Colonic mucosa (tissue), 4 donors: Measurements from ENCODE around the gene NECAB3. TPM values are rescaled to one million over a fixed set of nuclear protein-coding genes. Genes with fewer than 3 reads are reported as not detected.

Experiments
- DNase-seq: peaks from one replicate; pipeline ENCODE4 v3.0.0-alpha.2; 2020
- H3K27ac ChIP-seq: fragments of 200-600 bp; one replicate; pipeline ENCODE4 v1.8.0; 2021
- H3K27me3 ChIP-seq: fragments of 200-600 bp; one replicate; pipeline ENCODE4 v1.8.0; 2021
- H3K36me3 ChIP-seq: fragments of 200-600 bp; one replicate; pipeline ENCODE4 v1.8.0; 2021
- H3K4me1 ChIP-seq: fragments of 200-600 bp; one replicate; pipeline ENCODE4 v1.8.0; 2021; ENCODE audit warnings: mild to moderate bottlenecking
- H3K4me3 ChIP-seq: fragments of 200-600 bp; one replicate; pipeline ENCODE4 v1.8.0; 2021
- H3K9ac ChIP-seq, 2 donors: one replicate each; pipeline ENCODE4 v1.7.0; 2013; ENCODE audit warnings: control low read depth in 2 of 2, low read depth in 2 of 2, low read length in 2 of 2
- H3K9me3 ChIP-seq: fragments of 200-600 bp; one replicate; pipeline ENCODE4 v1.8.0; 2021
- intact Hi-C: fragments of 100-400 bp; cut with DNase I; formaldehyde crosslinking; loops from one replicate; pipeline ENCODE4 v1.14.1; 2022
- total RNA-seq, 2 donors: library from RNA; stranded (reverse); fragmentation: NEBNext Ultra II Directional in 1 of 2; extraction: Animal tissue kit (Norgen Biotek cat#: 25700) in 1 of 2; gene quantifications; one replicate each; pipeline ENCODE4 v1.2.1, GENCODE V29; 2021
- TF ChIP-seq, protein P1 (sequence below): fragments of 200-600 bp; IDR thresholded peaks from one replicate; pipeline ENCODE4 v1.8.0; 2022; ENCODE audit warnings: antibody characterized with exemption, mild to moderate bottlenecking
- donor health status: healthy.
- donor health status: DM: no; HTN: no; CAD: no.
- donor health status: DM: no; HTN: no; CAD: no.

NECAB3 gene
- total RNA-seq, 2 donors from 2014 or later: 30.3 to 61.3 TPM

DNA sequence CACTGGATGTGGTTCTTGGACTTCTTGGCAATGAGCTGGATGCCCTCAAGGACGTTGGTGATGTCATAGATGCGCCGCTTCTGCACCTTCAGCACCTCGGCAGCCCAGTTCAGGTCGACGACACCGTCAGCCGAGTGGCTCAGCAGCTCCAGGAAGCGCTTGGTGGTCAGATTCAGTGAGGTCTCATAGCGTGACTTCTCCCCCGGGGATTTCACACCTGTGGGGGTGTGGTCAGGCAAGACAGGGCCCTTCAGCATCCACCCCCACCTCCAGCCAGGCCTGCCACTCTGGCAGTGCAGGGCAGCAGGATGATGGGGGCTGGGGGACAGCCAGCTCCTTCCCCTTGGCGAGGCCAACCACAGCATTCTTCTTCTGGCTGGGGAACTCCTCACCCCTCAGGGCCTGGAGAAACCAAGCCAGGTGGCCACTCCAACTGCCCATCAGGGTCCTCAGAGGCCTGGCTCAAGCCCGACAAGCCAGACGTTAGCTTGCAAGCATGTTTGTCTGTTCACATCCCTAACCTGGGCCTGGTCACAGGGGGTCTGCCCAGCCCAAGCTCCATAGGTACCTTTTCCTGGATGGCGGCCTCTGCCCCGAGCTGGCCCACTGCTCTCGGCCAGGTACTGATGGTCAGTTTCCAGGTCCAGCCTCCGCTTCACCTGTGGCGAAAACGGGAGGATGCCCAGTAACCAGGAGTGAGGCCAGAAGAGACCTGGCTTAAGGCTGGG is 5.7 kb upstream of the NECAB3 start:
- no peak overlapping the region for H3K4me3 ChIP-seq
- DNase-seq: no peak
- H3K36me3 ChIP-seq: no peaks in the 10 kb centered on the region
- no peak overlapping the region for H3K9ac ChIP-seq
- H3K27ac ChIP-seq: no peak overlapping the region
- H3K27me3 ChIP-seq: no peaks in the 10 kb centered on the region
- TF ChIP-seq, protein P1, sequence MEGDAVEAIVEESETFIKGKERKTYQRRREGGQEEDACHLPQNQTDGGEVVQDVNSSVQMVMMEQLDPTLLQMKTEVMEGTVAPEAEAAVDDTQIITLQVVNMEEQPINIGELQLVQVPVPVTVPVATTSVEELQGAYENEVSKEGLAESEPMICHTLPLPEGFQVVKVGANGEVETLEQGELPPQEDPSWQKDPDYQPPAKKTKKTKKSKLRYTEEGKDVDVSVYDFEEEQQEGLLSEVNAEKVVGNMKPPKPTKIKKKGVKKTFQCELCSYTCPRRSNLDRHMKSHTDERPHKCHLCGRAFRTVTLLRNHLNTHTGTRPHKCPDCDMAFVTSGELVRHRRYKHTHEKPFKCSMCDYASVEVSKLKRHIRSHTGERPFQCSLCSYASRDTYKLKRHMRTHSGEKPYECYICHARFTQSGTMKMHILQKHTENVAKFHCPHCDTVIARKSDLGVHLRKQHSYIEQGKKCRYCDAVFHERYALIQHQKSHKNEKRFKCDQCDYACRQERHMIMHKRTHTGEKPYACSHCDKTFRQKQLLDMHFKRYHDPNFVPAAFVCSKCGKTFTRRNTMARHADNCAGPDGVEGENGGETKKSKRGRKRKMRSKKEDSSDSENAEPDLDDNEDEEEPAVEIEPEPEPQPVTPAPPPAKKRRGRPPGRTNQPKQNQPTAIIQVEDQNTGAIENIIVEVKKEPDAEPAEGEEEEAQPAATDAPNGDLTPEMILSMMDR: no peak
- peaks cover 9% of the 10 kb centered on the region for H3K4me1 ChIP-seq
- intact Hi-C loops: no loop called here
- H3K9me3 ChIP-seq: no peaks in the 10 kb centered on the region

DNA sequence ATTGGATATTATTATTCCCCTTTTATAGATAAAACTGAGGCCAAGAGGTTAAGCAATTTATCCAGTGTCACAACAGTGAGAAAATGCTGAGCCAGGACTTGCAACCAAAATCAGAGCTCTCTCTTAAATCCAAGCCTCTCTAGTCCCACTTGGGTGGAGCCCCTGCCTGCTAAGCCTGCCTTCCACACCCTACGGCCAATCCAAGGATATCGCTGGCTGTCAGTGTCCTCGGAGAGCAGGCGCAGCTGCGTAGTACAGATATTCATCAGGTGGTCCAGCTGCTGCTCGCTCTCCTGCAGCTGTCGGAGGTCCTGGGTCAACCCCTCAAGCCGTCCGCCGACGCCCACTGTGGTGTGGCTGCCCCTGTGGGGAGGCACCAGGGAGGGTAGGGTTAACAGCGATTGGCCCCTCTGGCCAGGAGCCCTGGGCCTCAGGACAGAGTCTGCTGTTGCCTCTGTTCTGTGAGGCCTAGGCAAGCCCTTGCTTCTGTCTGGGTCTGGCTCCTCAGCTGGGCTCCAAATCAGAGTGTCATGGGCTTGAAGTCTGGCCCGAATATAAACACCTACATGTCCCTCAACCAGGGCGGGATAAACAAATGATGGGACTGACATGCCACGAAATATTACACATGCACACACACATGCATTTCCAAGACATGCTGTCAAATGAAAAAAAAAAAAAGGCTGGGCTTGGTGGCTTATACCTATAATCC is 3.9 kb upstream of the NECAB3 start:
- no peak overlapping the region for H3K9ac ChIP-seq
- no peaks in the 10 kb centered on the region for H3K27me3 ChIP-seq
- H3K4me1 ChIP-seq: peaks cover 12% of the 10 kb centered on the region
- H3K36me3 ChIP-seq: no peaks in the 10 kb centered on the region
- intact Hi-C loops: no loop called here
- H3K4me3 ChIP-seq: no peak overlapping the region
- H3K27ac ChIP-seq: no peak overlapping the region
- no peaks in the 10 kb centered on the region for H3K9me3 ChIP-seq
- TF ChIP-seq, protein P1: no peak
- DNase-seq: no peak

DNA sequence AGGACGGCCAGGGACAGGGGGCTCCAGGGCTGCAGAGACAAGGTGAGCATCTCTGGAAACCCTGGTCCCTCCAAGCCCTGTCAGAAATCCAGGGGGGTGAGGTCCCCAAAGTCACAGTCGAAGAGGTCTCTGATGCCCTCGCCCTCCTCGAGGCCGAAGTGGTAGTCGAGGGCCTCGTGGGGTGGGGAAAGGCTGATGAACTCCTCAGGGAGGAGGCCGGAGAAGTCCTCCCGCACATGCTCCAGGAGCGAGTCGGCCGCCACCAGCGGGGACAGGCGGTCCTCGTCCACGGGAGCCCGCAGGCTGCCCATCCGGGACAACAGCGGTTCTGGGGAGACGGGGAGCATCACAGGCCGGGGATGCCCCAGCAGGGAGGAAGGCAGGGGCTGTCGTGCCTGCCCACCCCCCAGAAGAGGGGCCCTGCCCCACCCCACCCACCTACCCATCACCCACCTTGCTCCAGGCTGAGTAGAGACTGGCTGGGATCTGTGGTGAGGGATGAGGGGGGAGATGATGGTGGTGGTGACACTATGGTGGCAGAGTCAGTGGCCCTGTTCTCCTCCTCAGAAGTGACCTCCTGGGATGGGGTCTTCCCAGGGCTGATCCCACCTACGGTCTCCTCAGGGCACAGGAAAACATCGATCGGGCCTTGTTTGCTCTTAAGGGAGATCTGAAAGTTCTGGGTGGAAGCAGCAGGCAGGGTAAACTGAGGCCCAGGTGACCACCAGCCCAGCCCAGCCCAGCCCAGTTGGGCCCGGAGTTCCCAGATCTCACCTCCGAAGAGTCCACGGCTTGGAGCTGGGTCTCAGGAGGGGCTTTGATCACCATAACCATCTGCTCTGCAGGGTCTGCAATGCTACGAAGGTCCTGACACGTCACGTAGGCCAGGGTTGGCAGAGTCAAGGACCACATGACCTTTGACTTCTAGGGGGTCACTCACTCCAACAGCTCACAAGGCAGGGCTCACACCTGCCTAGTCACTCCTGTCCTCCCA is 2.7 kb upstream of the NECAB3 start:
- H3K4me1 ChIP-seq: peaks cover 16% of the 10 kb centered on the region
- DNase-seq: no peak
- intact Hi-C loops: no loop called here

DNA sequence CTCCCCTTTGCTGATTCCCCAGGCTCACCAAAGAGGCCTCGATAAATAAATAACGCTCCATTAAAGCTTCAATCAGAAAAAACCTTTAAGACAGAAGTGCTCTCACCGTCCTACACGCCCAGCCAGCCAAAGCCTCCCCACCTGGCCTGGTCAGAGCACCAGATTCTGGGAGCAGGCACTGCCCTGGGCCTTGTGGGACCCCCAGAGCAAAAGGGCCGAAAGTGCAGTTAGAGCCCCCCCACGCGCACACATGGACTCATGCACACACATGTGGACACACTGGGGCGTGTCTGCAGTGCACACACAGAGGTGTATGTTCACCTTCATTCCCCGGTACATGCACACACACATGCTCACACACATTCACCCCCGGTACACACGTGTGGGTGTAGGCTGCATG is 1.9 kb upstream of the NECAB3 start:
- Histone ChIP-seq H3K9me3 (no peaks in the 10 kb centered on the region), H3K36me3 (no peaks in the 10 kb centered on the region), H3K27ac (no peak overlapping the region), H3K4me3 (no peak overlapping the region), H3K9ac (no peak overlapping the region), H3K4me1 (peaks cover 16% of the 10 kb centered on the region), H3K27me3 (no peaks in the 10 kb centered on the region)
- DNase-seq: no peak
- intact Hi-C loops: no loop called here
- TF ChIP-seq, protein P1: no peak

More for the DNA sequence above, 2.7 kb upstream of the NECAB3 start:
- Histone ChIP-seq H3K9ac (no peak overlapping the region), H3K4me3 (no peak overlapping the region), H3K27me3 (no peaks in the 10 kb centered on the region), H3K27ac (no peak overlapping the region), H3K9me3 (no peaks in the 10 kb centered on the region), H3K36me3 (no peaks in the 10 kb centered on the region)
- TF ChIP-seq, protein P1: no peak
